Type B pancreatic cell (in vitro differentiated cells): ENCODE measurements around the gene CDC42EP3. TPM values are rescaled to one million over a fixed set of nuclear protein-coding genes. Genes with fewer than 3 reads are reported as not detected.

Experiments used
- DNase-seq: peaks from one replicate; pipeline ENCODE4 v3.0.0; 2021; ENCODE audit warnings: mixed read lengths; ENCODE audit not compliant: unreplicated experiment; ENCODE audit errors: extremely low spot score
- H3K27ac Mint-ChIP-seq: 2 replicates; pipeline ENCODE4 v1.8.0; 2021; ENCODE audit warnings: mild to moderate bottlenecking, mixed read lengths
- H3K27me3 Mint-ChIP-seq: 2 replicates; pipeline ENCODE4 v1.8.0; 2021; ENCODE audit warnings: mixed read lengths
- H3K36me3 Mint-ChIP-seq: 2 replicates; pipeline ENCODE4 v1.8.0; 2021; ENCODE audit warnings: mixed read lengths
- H3K4me1 Mint-ChIP-seq: one replicate; pipeline ENCODE4 v1.8.0; 2021; ENCODE audit warnings: mixed read lengths; ENCODE audit not compliant: unreplicated experiment
- H3K4me3 Mint-ChIP-seq: 2 replicates; pipeline ENCODE4 v1.8.0; 2021; ENCODE audit warnings: mild to moderate bottlenecking, mixed read lengths
- H3K9me3 Mint-ChIP-seq: 2 replicates; pipeline ENCODE4 v1.8.0; 2021; ENCODE audit warnings: mixed read lengths
- total RNA-seq: library from RNA; stranded (reverse); gene quantifications from 2 replicates; pipeline ENCODE4 v1.2.1, GENCODE V29; 2021; ENCODE audit warnings: low replicate concordance
- TF ChIP-seq, protein P1 (sequence below): fragments of 200-600 bp; sonication (generic); conservative IDR thresholded peaks from 2 replicates; pipeline ENCODE4 v1.5.0; 2021; ENCODE audit warnings: antibody characterized with exemption, mild to moderate bottlenecking

Gene CDC42EP3
- total RNA-seq, 1 donor from 2014 or later: 43.7 TPM

DNA sequence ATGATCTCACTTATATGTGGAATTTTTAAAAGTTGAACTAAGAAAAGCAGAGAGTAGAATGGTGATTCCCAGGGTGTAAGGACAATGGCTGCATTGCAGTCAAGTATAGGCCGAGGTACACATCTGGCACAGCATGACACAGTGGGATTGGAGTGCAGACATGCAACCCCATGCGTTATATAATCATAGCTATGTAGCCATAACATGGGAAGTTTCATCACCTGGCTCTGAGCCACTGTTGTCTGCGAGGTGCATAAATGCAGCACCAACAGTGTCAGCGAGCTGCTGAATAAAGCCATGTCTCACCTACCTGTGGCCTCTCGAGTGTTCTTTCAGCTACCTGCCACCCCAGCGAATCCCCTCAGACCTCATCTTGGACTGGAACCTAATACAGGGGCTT lies 61.7 kb downstream of the CDC42EP3 start:
- no peaks in the 10 kb centered on the region for H3K9me3 Mint-ChIP-seq
- TF ChIP-seq, protein P1, sequence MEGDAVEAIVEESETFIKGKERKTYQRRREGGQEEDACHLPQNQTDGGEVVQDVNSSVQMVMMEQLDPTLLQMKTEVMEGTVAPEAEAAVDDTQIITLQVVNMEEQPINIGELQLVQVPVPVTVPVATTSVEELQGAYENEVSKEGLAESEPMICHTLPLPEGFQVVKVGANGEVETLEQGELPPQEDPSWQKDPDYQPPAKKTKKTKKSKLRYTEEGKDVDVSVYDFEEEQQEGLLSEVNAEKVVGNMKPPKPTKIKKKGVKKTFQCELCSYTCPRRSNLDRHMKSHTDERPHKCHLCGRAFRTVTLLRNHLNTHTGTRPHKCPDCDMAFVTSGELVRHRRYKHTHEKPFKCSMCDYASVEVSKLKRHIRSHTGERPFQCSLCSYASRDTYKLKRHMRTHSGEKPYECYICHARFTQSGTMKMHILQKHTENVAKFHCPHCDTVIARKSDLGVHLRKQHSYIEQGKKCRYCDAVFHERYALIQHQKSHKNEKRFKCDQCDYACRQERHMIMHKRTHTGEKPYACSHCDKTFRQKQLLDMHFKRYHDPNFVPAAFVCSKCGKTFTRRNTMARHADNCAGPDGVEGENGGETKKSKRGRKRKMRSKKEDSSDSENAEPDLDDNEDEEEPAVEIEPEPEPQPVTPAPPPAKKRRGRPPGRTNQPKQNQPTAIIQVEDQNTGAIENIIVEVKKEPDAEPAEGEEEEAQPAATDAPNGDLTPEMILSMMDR: no peak
- no peak overlapping the region for H3K4me3 Mint-ChIP-seq
- no peaks in the 10 kb centered on the region for H3K27me3 Mint-ChIP-seq
- H3K4me1 Mint-ChIP-seq: no peaks in the 10 kb centered on the region
- H3K27ac Mint-ChIP-seq: no peak overlapping the region
- H3K36me3 Mint-ChIP-seq: no peaks in the 10 kb centered on the region
- DNase-seq: no peak

DNA sequence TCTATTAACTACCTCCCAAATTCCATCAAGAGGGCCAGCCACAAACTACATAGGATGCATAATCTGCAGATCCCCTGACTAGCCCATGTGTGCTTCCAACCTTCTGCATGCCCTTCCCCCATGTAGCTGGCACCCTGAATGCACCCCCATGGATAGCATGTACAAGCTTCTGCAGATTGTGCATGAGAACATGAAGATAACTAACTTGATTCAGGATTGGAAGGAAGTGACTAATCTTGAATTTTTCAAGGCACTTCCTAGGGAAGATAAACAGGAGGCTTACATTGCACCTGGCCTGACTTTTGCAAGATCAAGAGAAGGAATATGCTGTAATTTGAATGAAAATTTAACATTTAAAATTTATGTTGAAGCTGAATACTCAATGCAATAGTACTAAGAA lies 66.7 kb downstream of the CDC42EP3 start:
- TF ChIP-seq, protein P1: no peak
- Mint-ChIP-seq H3K9me3 (no peaks in the 10 kb centered on the region), H3K36me3 (no peaks in the 10 kb centered on the region), H3K27ac (no peak overlapping the region), H3K4me3 (no peak overlapping the region), H3K27me3 (no peaks in the 10 kb centered on the region), H3K4me1 (no peaks in the 10 kb centered on the region)
- no peak for DNase-seq

DNA sequence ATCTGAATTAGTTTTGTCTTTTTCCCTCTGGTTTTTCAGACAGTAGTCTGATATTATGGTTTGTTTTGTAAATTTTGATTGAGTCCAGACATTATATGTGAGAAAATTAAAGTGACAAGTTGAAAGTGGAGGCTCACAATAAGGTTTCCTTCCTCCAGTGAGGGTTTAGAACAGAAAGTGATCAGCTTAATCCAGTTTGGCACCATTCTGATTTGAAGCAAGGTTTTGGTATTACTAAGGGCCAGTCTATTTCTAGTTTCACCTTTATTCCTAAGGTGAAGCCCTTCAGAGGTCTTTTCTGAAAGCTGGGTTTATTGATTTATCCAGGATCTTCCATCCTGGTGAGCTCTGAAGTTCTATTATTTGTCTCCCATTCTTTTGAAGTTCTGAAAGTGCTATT lies 68.7 kb downstream of the CDC42EP3 start:
- no peak for DNase-seq
- Mint-ChIP-seq H3K27me3 (no peaks in the 10 kb centered on the region), H3K4me3 (no peak overlapping the region), H3K27ac (no peak overlapping the region), H3K4me1 (no peaks in the 10 kb centered on the region), H3K9me3 (no peaks in the 10 kb centered on the region), H3K36me3 (no peaks in the 10 kb centered on the region)
- TF ChIP-seq, protein P1: no peak

DNA sequence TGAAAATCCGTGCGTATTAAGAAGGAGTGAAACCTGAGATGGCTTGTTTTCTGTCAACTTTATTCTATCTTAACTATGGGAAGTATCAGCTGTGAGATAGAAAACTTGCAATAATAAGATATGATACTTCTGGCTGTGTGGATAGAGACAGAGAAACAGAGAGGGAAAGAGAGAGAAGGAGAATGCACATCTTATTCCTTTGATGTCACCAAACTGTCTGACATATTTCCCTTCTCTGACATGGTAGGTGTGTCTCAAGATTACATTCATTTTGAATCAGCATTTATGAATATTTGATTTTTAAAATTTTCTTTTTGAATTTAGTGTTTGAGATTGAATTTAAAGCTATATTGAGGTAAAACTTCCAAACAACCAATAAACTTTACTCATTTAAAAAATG lies 69.4 kb downstream of the CDC42EP3 start:
- no peak overlapping the region for H3K4me3 Mint-ChIP-seq
- peaks cover 4% of the 10 kb centered on the region for H3K27me3 Mint-ChIP-seq
- no peaks in the 10 kb centered on the region for H3K4me1 Mint-ChIP-seq
- TF ChIP-seq, protein P1: no peak
- H3K36me3 Mint-ChIP-seq: no peaks in the 10 kb centered on the region
- peaks cover 3% of the 10 kb centered on the region for H3K9me3 Mint-ChIP-seq
- no peak overlapping the region for H3K27ac Mint-ChIP-seq
- DNase-seq: no peak

- no peaks in the 10 kb centered on the region for H3K36me3 Mint-ChIP-seq
- H3K27ac Mint-ChIP-seq: no peak overlapping the region
- no peak overlapping the region for H3K4me3 Mint-ChIP-seq
- no peaks in the 10 kb centered on the region for H3K4me1 Mint-ChIP-seq
- peaks cover 5% of the 10 kb centered on the region for H3K9me3 Mint-ChIP-seq
- no peak for DNase-seq
- peaks cover 4% of the 10 kb centered on the region for H3K27me3 Mint-ChIP-seq
- TF ChIP-seq, protein P1: no peak
Observed at GRCh38 chr2:37601569-37601968, 69.9 kb downstream of the CDC42EP3 start.

DNA sequence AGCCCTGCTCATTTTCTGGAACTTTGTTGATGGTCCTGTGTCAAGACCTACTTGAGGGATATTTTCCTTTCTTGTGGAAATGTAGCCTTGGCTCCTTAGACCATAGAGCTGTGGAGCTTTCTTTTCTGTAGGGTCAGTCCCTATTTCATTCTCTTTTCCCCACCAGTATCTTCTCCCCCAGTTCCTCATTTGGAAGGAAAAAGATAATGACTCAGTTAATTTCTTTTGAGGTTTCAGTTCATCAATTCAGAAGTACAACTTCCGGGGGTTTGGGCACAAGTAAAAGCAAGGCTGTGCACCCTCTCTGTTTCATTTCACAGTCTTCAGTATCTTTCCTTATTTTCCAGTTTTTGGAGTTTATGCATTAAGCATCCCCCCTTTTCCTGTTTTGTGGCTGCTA lies 70.7 kb downstream of the CDC42EP3 start:
- no peak for DNase-seq
- Mint-ChIP-seq H3K27me3 (peaks cover 4% of the 10 kb centered on the region), H3K9me3 (peaks cover 10% of the 10 kb centered on the region), H3K4me3 (no peak overlapping the region), H3K4me1 (no peaks in the 10 kb centered on the region), H3K36me3 (no peaks in the 10 kb centered on the region), H3K27ac (no peak overlapping the region)
- TF ChIP-seq, protein P1: no peak
